ENCODE results near the gene GPHN.

The GPHN gene

DNA sequence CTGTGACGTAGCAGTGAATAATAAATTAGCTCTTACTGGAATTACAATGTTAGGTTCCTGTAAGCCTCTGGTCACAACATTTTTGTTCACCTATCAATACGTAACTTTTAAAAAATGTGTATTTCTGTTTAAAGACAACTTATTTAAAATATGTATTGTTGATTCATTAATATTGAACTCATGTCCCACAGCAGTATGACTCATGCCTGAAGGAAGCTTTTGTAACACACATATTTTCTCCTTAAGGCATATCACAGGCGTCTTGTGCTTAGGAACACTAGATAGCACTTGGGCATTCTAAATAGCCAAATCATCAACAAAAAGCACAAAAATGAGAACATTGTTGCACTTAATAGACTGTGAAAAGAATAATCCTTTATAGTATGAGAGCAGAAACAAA, 92.5 kb downstream of the GPHN start:
- no peak for DNase-seq (ENCODE audit: low spot score)

DNA sequence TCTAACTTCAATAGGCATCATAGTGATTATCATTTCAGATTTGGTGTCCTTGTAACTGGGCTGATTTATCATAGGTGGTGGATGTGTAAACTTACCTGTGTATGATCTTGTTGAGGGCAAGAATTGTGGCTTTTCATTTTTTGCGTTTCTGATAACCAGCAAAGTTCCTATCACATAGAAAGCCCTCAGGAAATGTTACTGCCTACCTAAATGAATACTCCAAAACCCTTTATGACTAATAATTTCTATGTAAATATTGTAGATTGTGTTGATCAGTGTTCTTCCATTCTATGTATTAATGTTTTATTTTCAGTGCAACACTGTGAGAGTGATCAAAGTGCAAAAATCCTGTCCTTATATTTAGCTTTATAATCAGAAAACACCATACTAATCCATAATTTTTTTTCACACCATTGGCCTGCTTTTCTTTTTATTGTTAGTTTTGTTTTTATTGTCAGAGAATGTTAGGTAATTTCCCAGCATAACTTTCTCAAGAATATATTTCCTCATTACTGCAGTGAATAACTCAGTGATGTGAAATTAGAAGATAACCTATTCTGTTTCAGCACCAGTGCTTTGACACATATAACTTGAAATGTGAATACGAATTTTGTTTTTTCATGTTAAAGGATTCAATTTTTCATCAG, 94.1 kb downstream of the GPHN start:
- DNase-seq (ENCODE audit: low spot score): no peak

DNA sequence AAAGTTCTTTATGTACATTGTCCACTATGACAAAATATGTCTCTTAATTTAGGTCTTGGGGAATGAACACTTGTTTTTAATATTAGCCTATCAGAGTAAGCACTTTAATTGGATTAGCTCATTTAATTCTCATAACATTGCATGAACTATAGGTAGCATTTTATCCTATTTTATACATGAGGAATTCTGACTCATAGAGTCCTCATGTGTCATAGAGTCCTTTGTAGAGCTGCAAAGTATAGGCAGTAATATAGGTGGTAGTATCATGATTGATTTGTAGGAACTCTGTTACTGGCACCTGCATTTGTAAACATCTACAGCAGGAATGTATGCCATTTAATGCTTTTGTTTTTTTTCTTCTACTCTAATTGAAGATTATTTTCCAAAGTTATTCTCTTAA, 96.0 kb downstream of the GPHN start:
- DNase-seq (ENCODE audit: low spot score): no peak

DNA sequence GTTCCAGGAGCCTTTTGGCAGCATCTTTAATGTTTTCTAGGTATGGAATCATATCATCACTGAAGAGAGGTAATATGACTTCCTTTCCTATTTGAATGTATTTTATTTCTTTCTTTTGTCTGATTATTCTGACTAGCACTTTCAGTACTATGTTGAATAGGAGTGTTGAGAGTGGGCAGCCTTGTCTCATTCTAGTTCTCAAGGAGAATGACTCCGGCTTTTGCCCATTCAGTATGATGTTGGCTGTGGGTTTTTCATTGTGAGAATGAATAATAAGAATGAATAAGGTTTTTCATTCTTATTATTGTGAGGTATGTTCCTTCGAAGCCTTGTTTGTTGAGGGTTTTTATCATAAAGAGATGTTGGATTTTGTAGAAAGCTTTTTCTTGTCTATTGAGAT, 98.9 kb downstream of the GPHN start:
- DNase-seq (ENCODE audit: low spot score): no peak

DNA sequence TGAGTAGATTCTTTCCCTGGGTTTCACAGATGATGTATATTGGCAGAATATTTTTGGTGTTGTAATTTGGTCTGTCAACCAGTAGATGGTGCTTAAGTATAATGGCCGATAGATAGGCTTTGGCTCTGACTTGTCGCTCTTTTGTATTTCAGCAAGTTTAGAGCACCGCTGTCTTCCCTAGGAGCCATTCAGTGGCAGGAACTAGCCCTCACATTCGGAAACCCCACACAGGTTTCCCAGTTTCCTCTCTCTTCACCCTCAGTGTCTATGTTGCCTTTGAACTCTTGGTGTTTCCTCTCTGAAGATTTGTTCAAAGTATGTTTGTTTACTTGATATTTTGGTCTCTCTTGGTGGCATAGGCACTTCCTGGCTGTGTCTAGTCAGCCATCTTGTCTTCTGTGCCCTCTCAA, 102.2 kb downstream of the GPHN start:
- no peak for DNase-seq (ENCODE audit: low spot score)

DNA sequence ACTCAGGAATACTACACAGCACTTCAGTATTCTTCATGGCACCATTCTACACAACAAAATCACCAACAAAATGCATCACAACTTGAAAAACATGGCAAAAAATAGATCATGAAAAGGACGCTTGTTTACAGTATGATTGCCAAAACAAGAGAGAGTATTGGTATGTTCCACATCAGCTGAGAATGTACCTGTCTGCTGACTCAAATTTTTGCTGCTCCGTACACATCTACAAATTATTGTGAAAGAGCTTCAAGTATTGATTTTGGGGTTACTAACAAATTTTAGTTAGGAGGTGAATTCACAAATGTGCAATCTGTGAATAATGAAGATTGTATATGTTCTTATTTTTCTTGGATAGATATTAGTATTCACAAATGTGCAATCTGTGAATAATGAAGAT, 105.4 kb downstream of the GPHN start:
- no peak for DNase-seq (ENCODE audit: low spot score)

DNA sequence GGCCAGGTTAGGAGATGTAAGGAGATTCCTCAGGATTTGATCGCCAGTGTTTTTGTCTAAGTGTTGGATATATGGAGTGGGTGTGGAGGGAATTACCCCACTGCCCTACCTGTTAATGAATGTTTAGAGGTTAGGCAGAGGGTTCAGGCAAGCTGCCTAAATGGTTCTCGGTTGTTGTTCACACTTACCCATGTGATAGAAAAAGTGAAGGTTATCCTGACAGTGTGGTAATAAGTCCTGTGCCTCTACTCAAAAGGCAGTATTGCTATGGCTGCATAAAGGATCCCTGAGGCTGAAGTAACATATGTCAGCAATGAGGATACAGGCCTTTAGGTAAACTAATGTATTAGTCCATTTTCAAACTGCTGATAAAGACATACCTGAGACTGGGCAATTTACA, 112.0 kb downstream of the GPHN start:
- DNase-seq (ENCODE audit: low spot score): no peak

DNA sequence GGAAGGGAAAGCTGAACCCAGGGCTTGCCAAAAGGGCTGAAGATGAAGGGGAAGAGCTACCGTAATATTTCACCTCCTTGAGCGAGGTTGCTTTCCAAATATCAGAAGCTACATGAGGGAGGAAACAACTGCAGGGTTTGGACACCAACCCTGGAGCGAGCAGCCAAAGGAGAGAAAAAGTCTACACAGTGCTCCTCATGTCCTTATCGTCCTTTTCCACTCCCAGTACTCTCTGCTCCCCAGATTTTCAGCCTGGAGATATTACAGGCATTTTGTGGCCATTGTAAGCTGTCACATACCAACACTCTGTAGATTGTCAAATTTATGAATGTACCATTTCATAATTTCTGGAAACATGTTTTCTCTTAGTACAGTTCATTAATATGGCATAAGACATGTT, 115.9 kb downstream of the GPHN start:
- DNase-seq (ENCODE audit: low spot score): no peak

DNA sequence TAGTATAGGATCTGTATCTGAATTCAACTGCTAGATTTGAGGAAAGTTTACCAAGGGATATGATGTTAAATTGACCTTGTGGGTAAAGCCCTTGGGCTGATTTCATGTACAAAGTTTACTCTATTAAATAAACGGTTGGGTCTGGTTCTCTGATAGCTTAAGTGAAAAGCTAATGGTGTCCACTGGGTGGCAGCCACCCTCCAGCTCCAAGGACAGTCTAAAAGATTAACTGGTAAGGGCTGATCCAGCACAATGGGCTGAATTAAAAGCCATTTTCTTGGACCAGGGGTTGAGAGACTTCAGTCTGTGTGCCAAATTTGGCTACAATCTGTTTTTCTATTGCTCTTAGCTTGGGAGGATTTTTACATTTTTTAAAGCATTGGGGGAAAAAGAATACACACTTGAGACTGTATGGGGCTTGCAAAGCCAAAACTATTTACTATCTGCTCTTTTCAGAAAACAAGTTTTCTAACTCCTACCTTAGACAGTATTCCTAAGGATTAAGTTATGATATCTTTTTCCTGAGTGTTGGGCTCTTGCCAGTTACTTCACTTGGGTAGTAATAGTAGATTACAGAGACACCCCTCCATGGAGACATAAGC, 116.5 kb downstream of the GPHN start:
- DNase-seq (ENCODE audit: low spot score): peak; percentile 73

DNA sequence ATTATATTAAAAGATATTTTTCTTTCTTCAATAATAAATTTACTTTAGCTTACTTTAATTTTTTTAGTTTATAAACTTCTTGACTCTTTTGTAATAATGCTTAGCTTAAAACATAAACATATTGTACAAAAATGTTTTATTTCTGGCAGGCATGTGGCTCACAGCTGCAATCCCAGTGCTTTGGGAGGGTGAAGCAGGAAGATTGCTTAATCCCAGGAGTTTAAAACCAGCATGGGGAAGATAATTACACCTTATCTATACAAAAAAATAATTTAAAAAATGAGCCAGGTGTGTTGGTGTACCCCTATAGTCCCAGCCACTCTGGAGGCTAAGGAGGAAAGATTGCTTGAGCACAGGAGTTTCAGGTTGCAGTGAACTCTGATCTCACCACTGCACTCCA, 120.7 kb downstream of the GPHN start:
- DNase-seq (ENCODE audit: low spot score): no peak

DNA sequence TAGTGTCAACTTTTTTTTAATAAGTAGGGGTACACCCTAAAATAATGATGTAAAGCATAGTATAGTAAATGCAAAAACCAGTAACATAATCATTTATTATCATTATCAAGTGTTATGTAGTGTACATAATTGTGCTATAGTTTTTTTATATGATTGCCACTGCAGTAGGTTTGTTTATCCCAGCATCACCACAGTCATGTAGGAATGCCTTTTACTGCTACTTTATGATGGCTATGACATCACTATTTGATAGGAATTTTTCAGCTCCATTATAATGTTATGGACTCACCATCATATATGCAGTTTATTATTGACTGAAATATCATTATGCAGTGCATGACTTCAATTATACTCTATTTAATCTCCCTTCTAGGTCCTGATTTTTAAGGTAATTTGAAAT, 121.6 kb downstream of the GPHN start:
- DNase-seq (ENCODE audit: low spot score): no peak

DNA sequence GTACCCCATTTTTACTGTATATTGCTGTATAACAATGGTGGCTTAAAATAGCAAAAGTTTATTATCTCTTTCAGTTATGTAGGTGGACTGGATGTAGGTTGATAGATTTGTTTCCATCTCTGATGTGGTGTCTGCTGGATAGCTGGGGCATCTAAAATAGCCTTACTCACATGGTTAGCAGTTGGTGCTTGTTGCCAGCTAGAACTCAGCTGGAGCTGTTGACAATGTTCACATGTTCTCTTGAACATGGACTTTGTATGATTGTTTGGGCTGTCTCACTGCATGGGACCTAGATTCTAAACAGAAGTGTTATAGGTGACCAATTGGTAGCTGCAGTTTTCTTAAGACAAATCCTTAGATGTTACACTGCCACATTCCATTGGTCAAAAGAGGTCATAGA, 126.9 kb downstream of the GPHN start:
- DNase-seq (ENCODE audit: low spot score): no peak

DNA sequence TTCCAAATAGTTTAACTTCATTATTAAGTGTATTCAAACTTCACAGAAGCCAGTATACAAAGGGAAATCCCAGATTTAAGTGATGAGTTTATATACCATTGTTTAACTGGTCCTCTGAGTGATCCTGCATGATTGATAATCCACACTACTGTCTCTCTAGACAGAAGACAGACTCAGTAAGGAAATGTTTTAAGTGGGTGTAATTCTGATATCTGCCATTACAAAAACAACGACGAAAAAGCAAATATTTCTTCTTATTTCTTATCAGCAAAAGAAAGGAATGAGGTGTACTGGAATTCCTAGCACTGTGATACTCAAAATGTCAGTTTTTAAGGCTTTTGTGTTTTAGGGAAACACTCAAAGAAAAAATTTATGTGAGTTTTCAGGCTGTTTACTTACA, 127.5 kb downstream of the GPHN start:
- no peak for DNase-seq (ENCODE audit: low spot score)

DNA sequence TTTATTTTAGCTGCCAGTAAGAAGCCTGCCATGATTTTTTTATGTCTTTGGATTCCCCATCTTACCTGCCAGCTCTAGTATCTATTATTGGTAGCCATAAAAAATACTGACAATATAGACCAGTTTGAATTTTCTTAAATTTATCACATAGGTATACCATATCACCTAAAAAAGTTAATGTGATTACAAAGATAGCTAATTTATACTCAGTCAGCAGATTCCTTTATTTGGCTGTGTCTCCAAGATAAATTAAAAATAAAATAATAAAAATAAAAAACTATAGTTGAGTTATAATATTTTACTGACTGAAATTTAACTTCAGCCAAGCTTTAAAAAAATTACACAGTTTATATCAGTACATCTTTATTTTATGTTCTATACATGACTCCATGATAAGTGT, 128.3 kb downstream of the GPHN start:
- DNase-seq (ENCODE audit: low spot score): no peak

DNA sequence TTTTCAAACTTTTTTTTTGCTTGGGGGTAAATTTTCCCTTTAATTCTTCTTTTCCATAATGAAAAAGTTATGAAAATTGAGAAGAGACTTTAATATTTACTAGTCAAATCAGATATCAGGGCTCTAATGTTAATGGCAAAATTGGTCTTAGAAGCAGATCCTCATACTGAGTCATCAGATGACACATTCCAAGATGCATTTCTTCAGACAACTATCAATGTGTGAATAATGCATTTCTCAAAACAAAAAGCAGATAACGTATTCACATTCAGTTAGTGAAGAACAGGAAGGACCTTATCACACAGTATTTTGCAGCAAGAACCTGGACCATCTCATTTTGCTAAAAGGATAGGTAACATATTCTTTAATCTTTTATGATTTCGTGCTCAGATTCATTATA, 130.7 kb downstream of the GPHN start:
- DNase-seq (ENCODE audit: low spot score): no peak

DNA sequence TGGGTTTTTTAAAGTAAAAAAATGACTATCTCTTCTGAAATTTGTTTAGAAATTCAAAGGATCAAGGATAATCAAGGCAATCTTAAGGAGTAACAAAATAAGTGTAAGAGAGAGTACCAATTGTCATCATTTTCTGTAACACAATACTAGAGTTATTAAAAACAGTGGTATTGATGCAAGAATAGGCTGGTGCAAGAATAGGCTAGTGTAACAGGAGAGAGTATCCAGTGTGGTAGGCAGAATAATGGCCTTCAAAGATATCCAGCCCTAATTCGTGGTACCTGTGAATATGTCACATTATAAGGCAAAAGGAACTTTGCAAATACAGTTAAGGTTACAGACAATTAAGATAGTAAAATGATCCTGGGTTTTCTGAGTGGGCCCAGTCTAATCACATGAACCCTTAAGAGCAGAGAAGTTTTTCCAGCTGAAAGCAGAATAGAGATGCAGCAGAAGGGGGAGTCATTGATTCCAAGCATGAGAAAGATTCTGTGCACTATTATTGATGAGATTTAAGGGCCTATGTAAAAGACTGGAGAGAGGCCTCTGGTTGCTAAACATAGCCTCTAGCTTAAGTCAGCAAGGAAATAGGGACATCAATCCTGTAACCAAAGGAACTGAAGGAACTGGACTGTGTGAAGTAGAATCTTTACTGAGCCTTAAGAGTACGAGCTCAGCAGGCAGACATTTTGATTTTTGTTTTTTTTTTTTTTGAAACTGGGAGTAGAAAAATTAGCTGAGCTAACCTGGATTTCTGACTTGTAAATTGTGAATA, 134.1 kb downstream of the GPHN start:
- no peak for DNase-seq (ENCODE audit: low spot score)

DNA sequence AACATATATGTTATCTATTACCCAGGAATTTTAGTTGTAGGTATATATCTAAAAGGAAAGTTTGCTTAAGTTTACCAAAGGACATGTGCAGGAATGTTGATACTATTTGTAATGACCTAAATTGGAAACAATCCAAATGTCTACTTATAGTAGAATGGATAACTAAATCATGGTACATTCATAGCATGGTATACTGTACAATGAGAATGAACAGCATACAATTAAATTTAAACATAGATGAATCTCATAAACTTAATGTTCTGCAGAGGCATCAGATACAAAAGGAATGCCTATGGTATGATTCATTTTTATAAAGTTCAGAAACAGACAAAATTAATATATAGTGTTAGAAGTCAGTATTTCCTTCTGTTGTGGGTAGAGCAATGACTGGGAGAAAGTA, 135.4 kb downstream of the GPHN start:
- no peak for DNase-seq (ENCODE audit: low spot score)

DNA sequence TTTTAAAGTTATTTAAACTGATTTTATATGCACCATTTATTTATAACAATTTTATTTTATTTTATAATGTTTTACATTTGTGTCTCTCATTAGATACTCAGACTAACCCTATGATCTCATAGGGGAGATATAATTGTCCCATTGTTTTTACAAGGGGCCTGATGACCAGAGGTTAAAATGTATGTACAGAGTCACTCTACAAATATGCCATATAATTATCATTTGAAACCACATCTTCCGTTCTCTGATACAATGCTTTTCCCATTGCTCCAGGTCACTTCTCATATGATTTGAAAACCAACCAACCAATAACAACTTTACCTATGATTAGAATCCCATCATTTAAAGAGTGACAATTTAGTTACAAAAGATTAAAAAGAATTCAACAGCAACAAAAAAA, 137.8 kb downstream of the GPHN start:
- DNase-seq (ENCODE audit: low spot score): no peak

DNA sequence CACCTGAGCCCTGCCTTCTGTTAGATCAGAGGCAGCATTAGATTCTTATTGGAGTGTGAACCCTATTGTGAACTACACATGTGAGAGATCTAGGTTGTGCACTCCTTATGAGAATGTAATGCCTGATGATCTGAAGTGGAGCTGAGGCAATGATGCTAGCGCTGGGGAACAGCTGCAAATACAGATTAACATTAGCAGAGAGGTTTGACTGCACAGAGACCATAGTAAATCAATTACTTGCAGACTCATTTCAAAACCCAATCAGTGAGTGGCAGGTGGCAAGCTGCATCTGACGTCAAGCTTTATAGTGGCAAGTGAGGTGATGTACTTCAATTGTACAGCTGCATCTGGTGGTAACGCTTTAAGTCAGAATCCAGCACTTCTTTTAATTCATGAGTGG, 141.6 kb downstream of the GPHN start:
- no peak for DNase-seq (ENCODE audit: low spot score)

DNA sequence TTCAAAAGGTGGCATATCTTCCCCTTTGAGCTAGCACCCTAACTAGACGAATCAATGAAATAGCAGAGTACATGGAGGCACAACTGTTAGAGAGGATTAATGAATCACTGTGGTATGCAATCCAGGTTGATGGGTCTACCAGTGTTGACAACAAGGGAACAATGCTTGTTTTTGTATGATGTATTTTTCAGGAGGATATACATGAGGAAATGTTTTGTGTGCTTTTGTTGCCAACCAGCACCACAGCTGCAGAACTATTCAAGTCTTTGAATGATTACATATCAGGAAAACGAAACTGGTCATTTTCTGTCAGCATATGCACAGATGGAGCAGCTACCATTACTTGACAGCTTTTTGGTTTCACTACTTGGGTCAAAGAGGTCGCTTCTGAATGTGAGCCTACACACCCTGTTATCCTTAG, 142.6 kb downstream of the GPHN start:
- DNase-seq (ENCODE audit: low spot score): peak; percentile 25

DNA sequence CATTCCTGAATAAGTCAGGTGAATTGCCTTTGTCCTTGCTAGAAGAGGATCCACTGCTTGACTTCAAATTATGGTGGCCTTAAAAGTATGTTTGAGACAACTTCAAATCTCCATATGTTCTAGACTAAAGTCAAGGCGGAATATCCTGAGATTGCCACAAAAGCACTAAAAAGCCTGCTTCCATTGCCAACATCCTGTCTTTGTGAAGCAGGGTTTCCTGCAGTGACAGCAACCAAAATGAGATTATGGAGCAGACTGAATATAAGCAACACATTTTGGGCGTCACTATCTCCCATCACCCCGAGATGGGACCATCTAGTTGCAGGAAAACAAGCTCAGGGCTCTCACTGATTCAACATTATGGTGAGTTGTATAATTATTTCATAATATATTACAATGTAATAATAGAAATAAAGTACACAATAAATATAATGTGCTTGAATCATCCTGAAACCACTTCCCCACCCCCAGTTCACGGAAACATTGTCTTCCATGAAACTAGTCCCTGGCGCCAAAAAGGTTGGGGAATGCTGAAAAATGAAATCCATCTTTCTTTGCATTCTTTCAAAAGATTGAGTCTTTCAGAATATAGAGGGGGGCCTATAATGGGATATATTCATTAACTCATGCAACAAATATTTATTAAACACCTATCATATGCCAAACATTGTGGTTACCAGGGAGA, 143.7 kb downstream of the GPHN start:
- DNase-seq (ENCODE audit: low spot score): no peak

DNA sequence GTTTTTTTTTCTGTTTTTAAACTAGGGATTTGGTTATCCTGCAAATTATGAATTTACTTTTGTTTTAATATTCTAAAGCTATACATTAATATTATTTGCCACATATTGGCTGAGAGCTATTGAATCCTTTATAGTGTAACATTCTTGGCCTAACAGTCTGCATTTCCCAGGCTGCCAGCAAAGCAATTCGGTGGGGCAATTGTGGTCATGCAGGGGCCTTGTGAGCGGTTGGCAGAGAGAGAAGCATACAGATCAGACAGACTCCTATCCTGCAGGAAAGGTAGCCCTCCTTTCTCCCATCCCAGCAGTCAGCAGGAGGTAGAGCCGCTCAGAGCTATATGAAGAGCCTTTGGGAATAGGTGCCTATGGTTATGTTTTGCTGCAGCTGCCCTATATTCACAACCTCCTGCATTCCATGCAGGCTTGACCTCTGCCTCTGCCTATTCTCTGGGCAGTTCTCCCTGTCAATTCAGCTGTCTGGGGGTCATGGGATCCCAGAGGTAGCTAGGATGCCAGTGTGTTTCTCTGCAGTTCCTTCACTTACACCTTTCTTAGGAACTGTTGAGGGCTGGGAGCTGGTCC, 144.7 kb downstream of the GPHN start:
- DNase-seq (ENCODE audit: low spot score): no peak

DNA sequence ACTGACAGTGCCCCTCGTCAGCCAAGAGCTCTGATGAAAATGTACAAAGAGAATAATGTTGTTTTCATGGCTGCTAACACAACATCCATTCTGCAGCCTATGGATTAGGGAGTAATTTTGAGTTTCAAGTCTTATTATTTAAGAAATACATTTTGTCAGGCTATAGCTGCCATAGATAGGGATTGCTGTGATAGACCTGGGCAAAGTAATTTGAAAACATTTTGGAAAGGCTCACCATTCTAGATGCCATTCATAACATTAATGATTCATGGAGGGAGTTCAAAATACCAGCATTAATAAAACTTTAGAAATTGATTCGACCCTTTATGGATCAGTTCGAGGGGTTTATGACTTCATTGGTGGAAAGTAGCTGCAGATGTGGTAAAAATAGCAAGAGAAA, 149.8 kb downstream of the GPHN start:
- no peak for DNase-seq (ENCODE audit: low spot score)

Measured in pons (tissue), 1 donor.